Keratinocyte (primary cell): ENCODE measurements around the gene DTD2. TPM values are rescaled to one million over a fixed set of nuclear protein-coding genes. Genes with fewer than 3 reads are reported as not detected.

Experiments
- DNase-seq: peaks from one replicate; pipeline ENCODE4 v3.0.0-alpha.2; 2011; ENCODE audit warnings: low read depth, missing footprints, low spot score
- FAIRE-seq: peaks from 2 replicates; lab custom pipeline; 2011; peaks lifted over from hg19 to GRCh38; lab: Jason Lieb, UNC
- H2AFZ ChIP-seq: 2 replicates; pipeline ENCODE4 v1.6.0; 2012; ENCODE audit warnings: low read length, control low read depth, inconsistent platforms; ENCODE audit not compliant: control insufficient read depth
- H3K27ac ChIP-seq: 2 replicates; pipeline ENCODE4 v1.5.1; 2011; ENCODE audit warnings: low read length; ENCODE audit not compliant: control insufficient read depth, insufficient read depth
- H3K27me3 ChIP-seq: 3 replicates; pipeline ENCODE4 v1.6.0; 2011; ENCODE audit warnings: low read length; ENCODE audit not compliant: control insufficient read depth, insufficient read depth; ENCODE audit errors: extremely low read depth
- H3K36me3 ChIP-seq, 2 experiments: 2 replicates in 1 of 2; 3 replicates in 1 of 2; pipeline ENCODE4 v1.5.1; 2011; ENCODE audit warnings: low read length in 2 of 2, mild to moderate bottlenecking in 1 of 2; ENCODE audit not compliant: control insufficient read depth in 2 of 2, insufficient read depth in 2 of 2; ENCODE audit errors: extremely low read depth in 1 of 2
- H3K4me1 ChIP-seq: 3 replicates; pipeline ENCODE4 v1.5.1; 2011; ENCODE audit warnings: low read length; ENCODE audit not compliant: control insufficient read depth, insufficient read depth; ENCODE audit errors: extremely low read depth
- H3K4me2 ChIP-seq: 3 replicates; pipeline ENCODE4 v1.6.0; 2011; ENCODE audit warnings: low read depth, low read length; ENCODE audit not compliant: control insufficient read depth, insufficient read depth; ENCODE audit errors: extremely low read depth
- H3K4me3 ChIP-seq, 3 experiments: fragments of 200-600 bp in 1 of 3; sonication (generic) in 1 of 3; 2 replicates in 2 of 3; 3 replicates in 1 of 3; pipeline ENCODE4 v1.5.1; 2011 to 2016; ENCODE audit warnings: low read length in 3 of 3, mild to moderate bottlenecking in 3 of 3, control low read depth in 2 of 3, inconsistent platforms in 1 of 3, low read depth in 1 of 3, mixed read lengths in 1 of 3, mixed run types in 1 of 3, moderate library complexity in 1 of 3; ENCODE audit not compliant: control insufficient read depth in 2 of 3, insufficient read depth in 2 of 3; ENCODE audit errors: extremely low read depth in 1 of 3
- H3K79me2 ChIP-seq: 2 replicates; pipeline ENCODE4 v1.6.0; 2012; ENCODE audit warnings: low read length; ENCODE audit not compliant: control insufficient read depth, insufficient read depth
- H3K9ac ChIP-seq: 3 replicates; pipeline ENCODE4 v1.6.0; 2011; ENCODE audit warnings: low read length; ENCODE audit not compliant: control insufficient read depth, insufficient read depth; ENCODE audit errors: extremely low read depth
- H3K9me1 ChIP-seq: 3 replicates; pipeline ENCODE4 v1.6.0; 2011; ENCODE audit warnings: low read length; ENCODE audit not compliant: control insufficient read depth, insufficient read depth; ENCODE audit errors: extremely low read depth
- H3K9me3 ChIP-seq: 2 replicates; pipeline ENCODE4 v1.5.1; 2012; ENCODE audit warnings: low read depth, low read length; ENCODE audit not compliant: control insufficient read depth
- H4K20me1 ChIP-seq: 3 replicates; pipeline ENCODE4 v1.6.0; 2011; ENCODE audit warnings: low read length; ENCODE audit not compliant: control insufficient read depth, insufficient read depth; ENCODE audit errors: extremely low read depth
- EZH2 ChIP-seq: IDR thresholded peaks from one replicate; pipeline ENCODE4 v1.6.1; 2012; ENCODE audit warnings: inconsistent platforms, mild to moderate bottlenecking, low read length, moderate library complexity
- dilution Hi-C: fragments of 300-500 bp; cut with MboI; formaldehyde crosslinking; loops from one replicate; pipeline ENCODE4 v1.7.0; 2020; ENCODE audit warnings: low sequenced_read_pairs; ENCODE audit not compliant: extremely low pct_ligation_motif_present
- polyA plus RNA-seq, 5 experiments: library from polyadenylated mRNA; depleted of rRNA in 3 of 5; stranded (reverse) in 3 of 5; stranded (forward) in 1 of 5; unstranded in 1 of 5; fragments of >200 nt; gene quantifications; 1 replicate in 1 of 5; 2 replicates in 3 of 5; 3 replicates in 1 of 5; pipeline versions ENCODE4 v1.2.1 to v1.2.3, GENCODE V29; 2011 to 2012; ENCODE audit warnings: missing spikeins in 2 of 5, low read depth in 1 of 5, low replicate concordance in 1 of 5
- TF ChIP-seq, protein P1 (sequence below), 3 experiments: IDR thresholded peaks in 1 of 3; conservative IDR thresholded peaks in 1 of 3; optimal IDR thresholded peaks in 1 of 3; 2 replicates in 2 of 3; 3 replicates in 1 of 3; pipeline versions ENCODE3 to v1.5.1; 2011; ENCODE audit warnings: low read length in 3 of 3, mild to moderate bottlenecking in 3 of 3, moderate library complexity in 2 of 3, control low read depth in 1 of 3, inconsistent platforms in 1 of 3; ENCODE audit not compliant: insufficient read depth in 2 of 3; ENCODE audit errors: extremely low read depth in 1 of 3

The DTD2 gene
- polyA plus RNA-seq, 1 donor (not counting 4 experiments of a cell fraction or from before 2014, with no cell fraction given): 22.3 TPM

DNA sequence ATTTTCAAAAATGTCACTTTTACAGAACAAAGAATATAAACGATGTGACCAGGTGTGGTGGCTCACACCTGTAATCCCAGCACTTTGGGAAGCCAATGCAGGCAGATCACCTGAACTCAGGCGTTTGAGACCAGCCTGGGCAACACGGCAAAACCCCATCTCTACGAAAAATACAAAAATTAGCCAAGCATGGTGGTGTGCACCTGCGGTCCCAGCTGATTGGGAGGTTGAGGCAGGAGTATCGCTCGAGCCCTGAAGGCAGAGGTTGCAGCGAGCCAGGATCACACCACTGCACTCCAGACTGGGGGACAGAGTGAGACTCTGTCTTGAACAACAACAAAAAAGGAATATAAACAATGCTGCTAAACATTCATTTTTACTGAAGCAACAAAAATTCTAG, 52.2 kb downstream of the DTD2 start:
- FAIRE-seq (no peak), DNase-seq (no peak)
- H3K79me2 ChIP-seq: peaks cover 3% of the 10 kb centered on the region

DNA sequence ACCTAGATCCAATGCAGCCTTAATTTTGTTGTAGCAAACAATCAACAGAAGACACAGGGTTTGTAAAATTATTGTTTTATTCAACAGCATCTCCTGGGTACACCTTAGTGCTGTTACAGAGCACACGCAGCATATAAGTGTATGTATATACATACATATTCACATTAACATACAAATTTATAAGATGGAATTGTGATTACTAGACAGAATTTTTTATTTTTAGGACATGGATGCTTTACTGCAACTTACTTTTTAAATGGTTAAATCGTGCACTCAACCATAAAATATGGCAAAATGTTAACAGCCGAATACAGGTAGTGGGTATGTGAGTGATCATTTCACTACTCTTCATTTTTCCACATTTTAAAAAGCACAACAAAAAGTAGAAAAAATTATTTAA, 53.6 kb downstream of the DTD2 start:
- peaks cover 3% of the 10 kb centered on the region in 2 experiments for H3K36me3 ChIP-seq
- H2AFZ ChIP-seq: no peak overlapping the region
- peaks cover 3% of the 10 kb centered on the region for H3K79me2 ChIP-seq
- H3K4me2 ChIP-seq: no peak overlapping the region
- DNase-seq (no peak), FAIRE-seq (no peak)
- dilution Hi-C loops: no loop called here
- H3K4me1 ChIP-seq: no peaks in the 10 kb centered on the region
- no peaks in the 10 kb centered on the region for H3K9me3 ChIP-seq
- H3K9me1 ChIP-seq: no peaks in the 10 kb centered on the region
- no peak overlapping the region for H3K4me3 ChIP-seq
- TF ChIP-seq, protein P1, sequence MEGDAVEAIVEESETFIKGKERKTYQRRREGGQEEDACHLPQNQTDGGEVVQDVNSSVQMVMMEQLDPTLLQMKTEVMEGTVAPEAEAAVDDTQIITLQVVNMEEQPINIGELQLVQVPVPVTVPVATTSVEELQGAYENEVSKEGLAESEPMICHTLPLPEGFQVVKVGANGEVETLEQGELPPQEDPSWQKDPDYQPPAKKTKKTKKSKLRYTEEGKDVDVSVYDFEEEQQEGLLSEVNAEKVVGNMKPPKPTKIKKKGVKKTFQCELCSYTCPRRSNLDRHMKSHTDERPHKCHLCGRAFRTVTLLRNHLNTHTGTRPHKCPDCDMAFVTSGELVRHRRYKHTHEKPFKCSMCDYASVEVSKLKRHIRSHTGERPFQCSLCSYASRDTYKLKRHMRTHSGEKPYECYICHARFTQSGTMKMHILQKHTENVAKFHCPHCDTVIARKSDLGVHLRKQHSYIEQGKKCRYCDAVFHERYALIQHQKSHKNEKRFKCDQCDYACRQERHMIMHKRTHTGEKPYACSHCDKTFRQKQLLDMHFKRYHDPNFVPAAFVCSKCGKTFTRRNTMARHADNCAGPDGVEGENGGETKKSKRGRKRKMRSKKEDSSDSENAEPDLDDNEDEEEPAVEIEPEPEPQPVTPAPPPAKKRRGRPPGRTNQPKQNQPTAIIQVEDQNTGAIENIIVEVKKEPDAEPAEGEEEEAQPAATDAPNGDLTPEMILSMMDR (optimal IDR thresholded peaks at IDR 0.05 in 1 of 3, IDR thresholded peaks at IDR 0.05 in 1 of 3, conservative IDR thresholded peaks at IDR 0.05 in 1 of 3; ENCODE audit: extremely low read depth in 1 of 3, insufficient read depth in 2 of 3, low read length in 3 of 3): no peak
- TF ChIP-seq EZH2: no peak
- no peaks in the 10 kb centered on the region for H3K27me3 ChIP-seq
- H3K27ac ChIP-seq: no peak overlapping the region
- no peaks in the 10 kb centered on the region for H4K20me1 ChIP-seq
- H3K9ac ChIP-seq: no peak overlapping the region

More for the DNA sequence above, 52.2 kb downstream of the DTD2 start:
- H3K9ac ChIP-seq: no peak overlapping the region
- H2AFZ ChIP-seq: no peak overlapping the region
- peaks cover 3% of the 10 kb centered on the region in 2 experiments for H3K36me3 ChIP-seq
- no peak overlapping the region for H3K4me3 ChIP-seq
- no peak overlapping the region for H3K4me2 ChIP-seq
- dilution Hi-C loops: no loop called here
- no peak for TF ChIP-seq EZH2
- TF ChIP-seq, protein P1 (optimal IDR thresholded peaks at IDR 0.05 in 1 of 3, IDR thresholded peaks at IDR 0.05 in 1 of 3, conservative IDR thresholded peaks at IDR 0.05 in 1 of 3; ENCODE audit: extremely low read depth in 1 of 3, insufficient read depth in 2 of 3, low read length in 3 of 3): no peak
- no peaks in the 10 kb centered on the region for H3K27me3 ChIP-seq
- H3K9me1 ChIP-seq: no peaks in the 10 kb centered on the region
- H3K4me1 ChIP-seq: no peaks in the 10 kb centered on the region
- no peaks in the 10 kb centered on the region for H3K9me3 ChIP-seq
- H3K27ac ChIP-seq: no peak overlapping the region
- no peaks in the 10 kb centered on the region for H4K20me1 ChIP-seq
